ENCODE measurements around the gene MAGEH1.
"Not testable (repeated sequence)": the region's sequence is repeated elsewhere in the genome, so short reads cannot be mapped to it uniquely, and the experiment has no call there.

- not testable (repeated sequence) for TF ChIP-seq CTCF, POLR2AphosphoS5, POLR2A (IDR thresholded peaks at IDR 0.05)
These were observed 8.0 kb downstream of the MAGEH1 start for GRCh38 chrX:55459926-55460325.
